ENCODE measurements around the gene SLC35F4. TPM values are rescaled to one million over a fixed set of nuclear protein-coding genes. Genes with fewer than 3 reads are reported as not detected.

The SLC35F4 gene
- total and polyA plus RNA-seq, 11 donors: not detected

GRCh38 chr14:57609192-57610075, 256.5 kb downstream of the SLC35F4 start:
- WGBS, 4 donors: 57 to 70% (median 65%) methylated on average over 6 of the region's 6 CpGs
- H3K9me3 ChIP-seq: no peaks in the 10 kb centered on the region
- DNase-seq (no peak), ATAC-seq (no peak)
- H3K27ac ChIP-seq: no peak overlapping the region
- no peaks in the 10 kb centered on the region for H3K36me3 ChIP-seq
- no peak overlapping the region for H3K4me3 ChIP-seq
- peaks cover 0 to 3% (median 0%) of the 10 kb centered on the region in 9 donors for H3K27me3 ChIP-seq
- intact Hi-C loops (cut with DNase I): no loop called here
- TF ChIP-seq CTCF (IDR thresholded peaks at IDR 0.05) (no peak), POLR2A (IDR thresholded peaks at IDR 0.05) (no peak)
- H3K4me1 ChIP-seq: no peaks in the 10 kb centered on the region

GRCh38 chr14:57607086-57607485, 258.8 kb downstream of the SLC35F4 start:
- no peaks in the 10 kb centered on the region for H3K27me3 ChIP-seq
- no peaks in the 10 kb centered on the region for H3K4me1 ChIP-seq
- H3K4me3 ChIP-seq: no peak overlapping the region
- intact Hi-C loops (cut with DNase I): no loop called here
- ATAC-seq (no peak), DNase-seq (no peak)
- no peak overlapping the region for H3K27ac ChIP-seq
- WGBS, 4 donors: 50 to 76% (median 65%) methylated on average over 2 of the region's 2 CpGs
- no peaks in the 10 kb centered on the region for H3K36me3 ChIP-seq
- H3K9me3 ChIP-seq: no peaks in the 10 kb centered on the region
- TF ChIP-seq CTCF (IDR thresholded peaks at IDR 0.05): no peak
- TF ChIP-seq POLR2A (IDR thresholded peaks at IDR 0.05): no peak

GRCh38 chr14:57583396-57583795, 282.5 kb downstream of the SLC35F4 start:
- TF ChIP-seq POLR2A (IDR thresholded peaks at IDR 0.05): no peak
- no peak for TF ChIP-seq CTCF (IDR thresholded peaks at IDR 0.05)
- peaks cover 0 to 13% (median 0%) of the 10 kb centered on the region in 12 donors for H3K9me3 ChIP-seq
- ATAC-seq (no peak), DNase-seq (no peak)
- H3K4me3 ChIP-seq: no peak overlapping the region
- H3K36me3 ChIP-seq: no peaks in the 10 kb centered on the region
- H3K4me1 ChIP-seq: no peaks in the 10 kb centered on the region
- 60 to 74% (median 63%) methylated on average over 3 of the region's 3 CpGs for WGBS, 4 donors
- no peak overlapping the region for H3K27ac ChIP-seq
- intact Hi-C loops (cut with DNase I): no loop called here
- no peaks in the 10 kb centered on the region for H3K27me3 ChIP-seq

GRCh38 chr14:57582746-57583145, 283.1 kb downstream of the SLC35F4 start:
- Histone ChIP-seq H3K4me1 (no peaks in the 10 kb centered on the region), H3K4me3 (no peak overlapping the region), H3K9me3 (peaks cover 0 to 13% (median 0%) of the 10 kb centered on the region in 12 donors), H3K27ac (no peak overlapping the region), H3K27me3 (no peaks in the 10 kb centered on the region), H3K36me3 (no peaks in the 10 kb centered on the region)
- intact Hi-C loops (cut with DNase I): no loop called here
- 38 to 63% (median 53%) methylated on average over 2 of the region's 2 CpGs for whole genome bisulfite sequencing, 4 donors
- DNase-seq (no peak), ATAC-seq (no peak)
- TF ChIP-seq CTCF (IDR thresholded peaks at IDR 0.05) (no peak), POLR2A (IDR thresholded peaks at IDR 0.05) (no peak)
